Measurements from ENCODE around the gene KRTAP10-2.

GRCh38 chr21:44550807-44551206 lies 498 bp downstream of the KRTAP10-2 start:
- TF ChIP-seq CTCF (conservative IDR thresholded peaks at IDR 0.05) = no peak
- no peak for TF ChIP-seq EZH2 (IDR thresholded peaks at IDR 0.05; ENCODE audit: low read depth)
